ENCODE data around the gene KAT8.

KAT8 gene

GRCh38 chr16:31073142-31073969 lies 44.1 kb upstream of the KAT8 start (continued):
- TF ChIP-seq FEZF1 (tag by site-specific recombination; IDR thresholded peaks at IDR 0.05): no peak
- TF ChIP-seq PRDM2 (tag by site-specific recombination; IDR thresholded peaks at IDR 0.05; ENCODE audit: borderline replicate concordance): no peak
- TF ChIP-seq BCL11B (tag by site-specific recombination; IDR thresholded peaks at IDR 0.05; ENCODE audit: low read depth): peak; percentile 46; the same call in 1 of the 2 replicates
- no peak for TF ChIP-seq ZNF654 (tag by site-specific recombination; IDR thresholded peaks at IDR 0.05; ENCODE audit: low read depth)
- TF ChIP-seq ZNF792 (tag by site-specific recombination; IDR thresholded peaks at IDR 0.05): no peak
- TF ChIP-seq HOXA7 (CRISPR knock-in tag; IDR thresholded peaks at IDR 0.05; ENCODE audit: borderline replicate concordance): no peak
- TF ChIP-seq ZNF660 (tag by site-specific recombination; IDR thresholded peaks at IDR 0.05): peak; percentile 91
- no peak for TF ChIP-seq ZNF530 (tag by site-specific recombination; IDR thresholded peaks at IDR 0.05; ENCODE audit: low read depth)
- TF ChIP-seq ZNF24 (tag by site-specific recombination; IDR thresholded peaks at IDR 0.05): peak; percentile 99
- 0 out of 2 replicates have a peak, but pooled peaks have one; percentile 5 for TF ChIP-seq ZNF664 (tag by site-specific recombination; IDR thresholded peaks at IDR 0.05)
- TF ChIP-seq ZNF629 (tag by site-specific recombination; IDR thresholded peaks at IDR 0.05): peak; percentile 55; the same call in 1 of the 2 replicates
- TF ChIP-seq MYNN (tag by site-specific recombination; IDR thresholded peaks at IDR 0.05; ENCODE audit: borderline replicate concordance): no peak
- TF ChIP-seq ZNF596 (tag by site-specific recombination; IDR thresholded peaks at IDR 0.05): 0 out of 2 replicates have a peak, but pooled peaks have one; percentile 29
- no peak for TF ChIP-seq ZNF416 (tag by site-specific recombination; IDR thresholded peaks at IDR 0.05)
- no peak for TF ChIP-seq TCF7L2 (IDR thresholded peaks at IDR 0.05; ENCODE audit: borderline replicate concordance, low read depth, low read length)
- TF ChIP-seq ZNF610 (tag by site-specific recombination; IDR thresholded peaks at IDR 0.05; ENCODE audit: borderline replicate concordance): no peak
- no peak for TF ChIP-seq ZNF155 (tag by site-specific recombination; IDR thresholded peaks at IDR 0.05)
- TF ChIP-seq KLF16 (tag by site-specific recombination; IDR thresholded peaks at IDR 0.05): peak; percentile 75
- TF ChIP-seq ZNF518A (tag by site-specific recombination; conservative IDR thresholded peaks at IDR 0.05; ENCODE audit: low read depth): no peak
- TF ChIP-seq ZNF558 (tag by site-specific recombination; IDR thresholded peaks at IDR 0.05): no peak
- TF ChIP-seq ZFP69B (tag by site-specific recombination; IDR thresholded peaks at IDR 0.05): peak; percentile 74
- no peak for TF ChIP-seq ZBTB10 (tag by site-specific recombination; IDR thresholded peaks at IDR 0.05)
- TF ChIP-seq ZNF624 (tag by site-specific recombination; IDR thresholded peaks at IDR 0.05): no peak
- no peak for TF ChIP-seq ZNF571 (tag by site-specific recombination; IDR thresholded peaks at IDR 0.05)
- peak; percentile 88 for TF ChIP-seq ZNF335 (tag by site-specific recombination; conservative IDR thresholded peaks at IDR 0.05)
- TF ChIP-seq SP3 (tag by site-specific recombination; IDR thresholded peaks at IDR 0.05): no peak; the same call in 1 of the 2 replicates
- peak; percentile 94 for TF ChIP-seq ZNF561 (tag by site-specific recombination; IDR thresholded peaks at IDR 0.05; ENCODE audit: borderline replicate concordance)

All from HEK293 (cell line).